ENCODE measurements around the gene BAHCC1.

BAHCC1 gene

DNA sequence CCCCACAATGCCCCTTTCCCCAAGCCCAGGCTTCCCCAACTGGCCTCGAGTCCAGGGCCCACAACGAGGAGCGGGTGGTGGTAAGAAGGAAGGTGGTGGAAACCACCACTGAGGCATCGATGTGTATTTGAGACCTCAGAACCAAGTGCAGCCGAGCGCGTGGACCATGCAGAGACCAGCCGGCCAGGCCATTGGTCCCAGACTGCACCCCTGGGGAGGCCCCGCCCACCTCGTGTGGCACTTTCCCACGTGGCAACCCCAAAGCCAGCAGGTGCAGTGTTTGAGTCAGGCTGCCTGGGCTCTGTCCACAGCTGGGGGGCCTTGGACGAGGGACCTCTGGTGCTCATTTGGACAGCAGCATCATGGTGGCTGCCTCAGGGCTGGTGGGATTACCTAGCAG lies 28.1 kb upstream of the BAHCC1 start:
- DNase-seq (ENCODE audit: low read depth, low spot score) = no peak

DNA sequence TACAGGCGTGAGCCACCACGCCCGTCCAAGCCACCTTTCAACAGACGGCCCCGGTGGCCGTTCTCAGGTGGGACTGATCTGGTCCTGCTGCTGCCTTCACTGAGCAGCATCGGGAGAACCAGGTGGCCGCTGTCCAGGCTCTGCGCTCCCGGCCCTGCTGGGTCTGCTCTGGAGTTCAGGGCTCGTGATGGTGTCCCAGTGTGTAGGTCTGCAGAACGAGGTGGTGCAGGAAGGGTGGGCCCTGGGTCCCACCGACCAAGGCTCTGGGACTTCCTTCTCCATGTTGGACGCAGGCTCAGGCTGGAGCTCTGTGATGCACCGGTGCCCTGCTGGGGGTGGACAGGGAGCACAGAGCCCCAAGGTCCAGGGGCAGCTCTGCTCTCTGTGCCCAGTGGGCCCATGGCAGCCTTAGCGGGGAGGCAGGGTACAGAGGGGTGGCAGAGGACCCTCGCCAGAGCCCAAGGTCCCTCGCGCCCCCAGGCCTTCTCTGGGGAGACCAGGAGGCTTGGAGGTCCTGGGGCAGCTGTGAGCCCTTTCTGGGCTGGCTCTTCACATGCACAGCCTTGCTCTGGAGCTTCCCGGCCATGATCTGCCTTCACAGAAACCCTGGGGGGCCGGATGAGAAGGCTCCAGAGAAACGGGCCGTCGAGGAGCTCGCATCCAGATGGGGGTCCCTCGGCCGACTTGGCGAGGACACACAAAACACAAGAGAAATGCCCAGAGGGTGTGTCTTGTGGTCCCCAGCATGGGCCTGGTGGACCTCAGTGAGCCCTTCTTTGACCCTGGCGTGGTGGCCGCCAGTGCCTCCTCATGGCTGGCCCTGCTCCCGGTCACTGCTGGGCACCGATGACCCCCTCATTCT lies 26.9 kb upstream of the BAHCC1 start:
- DNase-seq (ENCODE audit: low read depth, low spot score) = no peak

DNA sequence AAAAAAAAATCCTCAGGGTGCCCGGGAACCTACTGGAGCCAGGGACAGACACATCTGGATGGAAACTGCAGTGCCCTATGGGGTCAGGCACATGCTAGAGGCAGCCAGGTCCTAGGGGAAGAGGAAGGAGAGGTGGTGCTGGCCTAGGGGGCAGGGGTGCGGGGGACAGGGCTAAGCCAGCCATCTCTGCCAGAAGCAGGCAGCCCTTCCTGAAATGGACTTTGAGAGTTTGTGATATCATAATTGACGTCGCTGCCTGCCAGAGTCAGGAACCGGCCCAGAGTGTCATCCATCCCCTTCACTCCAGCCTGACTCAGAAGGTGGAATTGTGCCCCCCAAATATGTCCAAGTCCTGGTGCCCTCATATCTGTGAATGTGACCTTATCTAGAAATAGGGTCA lies 25.0 kb upstream of the BAHCC1 start:
- DNase-seq (ENCODE audit: low read depth, low spot score) = no peak

DNA sequence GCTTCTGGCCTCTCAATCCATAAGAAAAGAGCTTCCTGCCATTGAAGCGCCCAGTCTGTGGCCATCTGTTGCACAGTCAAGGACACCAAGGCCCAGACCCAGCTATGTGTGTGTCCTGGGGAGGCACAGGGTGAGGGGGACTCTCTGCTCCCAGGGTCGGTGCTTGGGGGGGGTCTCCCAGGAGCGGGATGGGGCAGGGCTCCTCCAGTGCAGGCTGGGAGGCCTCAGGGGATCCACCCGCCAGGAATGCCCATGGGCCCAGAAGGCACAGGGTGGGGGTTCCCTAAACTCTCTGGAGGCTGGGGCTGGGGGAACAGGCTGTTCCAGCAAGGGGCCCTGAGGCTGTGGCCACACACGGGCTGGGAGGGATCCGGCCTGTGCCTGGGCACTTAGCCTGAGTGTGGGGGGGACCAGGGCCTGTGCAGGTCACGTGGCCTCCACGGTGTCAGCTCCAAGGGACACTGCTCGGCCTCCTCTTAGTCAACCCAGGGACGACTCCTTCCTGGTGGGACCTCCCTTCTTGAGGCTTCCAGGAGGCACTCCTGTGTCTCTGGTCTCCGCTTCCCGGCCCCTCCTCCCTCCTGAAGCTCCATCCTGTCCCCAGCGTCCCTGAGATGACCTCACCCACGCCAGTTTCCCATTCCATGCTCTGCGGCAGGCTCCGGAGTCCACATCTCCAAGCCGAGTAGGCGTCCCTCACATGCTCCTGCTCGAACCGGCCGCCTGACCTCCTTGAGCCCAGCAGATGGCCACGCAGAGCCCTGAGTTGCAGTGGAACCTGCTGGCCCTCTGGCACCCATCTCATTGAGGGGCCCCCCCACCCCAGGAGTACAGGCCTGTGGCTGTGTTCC lies 23.1 kb upstream of the BAHCC1 start:
- peak; percentile 67 for DNase-seq (ENCODE audit: low read depth, low spot score)

DNA sequence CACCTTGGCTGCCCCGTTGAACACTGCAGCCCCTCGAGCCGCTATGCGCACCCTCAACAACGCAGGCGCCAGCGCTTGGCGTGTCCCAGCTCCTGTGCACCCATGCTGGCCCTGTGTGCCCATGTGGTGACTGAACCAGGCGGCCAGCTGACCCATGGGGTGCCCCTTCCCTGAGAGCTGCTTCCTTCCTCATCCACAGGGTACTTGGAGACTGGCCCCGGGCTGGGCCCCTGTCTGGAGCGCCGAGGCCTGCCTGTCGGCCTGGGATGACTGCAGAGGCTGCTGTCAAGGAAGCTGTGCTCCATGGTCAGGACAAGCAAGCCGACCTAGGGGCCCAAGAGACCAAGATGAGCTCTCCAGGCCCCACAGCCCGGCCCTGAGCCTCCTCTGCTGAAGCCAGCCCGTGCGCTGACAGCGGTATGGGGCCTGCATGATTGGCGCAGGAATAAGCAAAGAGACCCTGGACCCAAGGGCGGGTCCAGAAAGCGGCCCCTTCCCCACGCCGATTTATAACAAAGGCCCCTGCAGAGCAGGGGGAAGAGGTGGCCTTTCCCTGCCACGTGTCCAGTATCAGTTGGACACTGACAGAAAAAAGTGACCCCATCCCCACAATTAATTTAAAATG lies 21.6 kb upstream of the BAHCC1 start:
- no peak for DNase-seq (ENCODE audit: low read depth, low spot score)

DNA sequence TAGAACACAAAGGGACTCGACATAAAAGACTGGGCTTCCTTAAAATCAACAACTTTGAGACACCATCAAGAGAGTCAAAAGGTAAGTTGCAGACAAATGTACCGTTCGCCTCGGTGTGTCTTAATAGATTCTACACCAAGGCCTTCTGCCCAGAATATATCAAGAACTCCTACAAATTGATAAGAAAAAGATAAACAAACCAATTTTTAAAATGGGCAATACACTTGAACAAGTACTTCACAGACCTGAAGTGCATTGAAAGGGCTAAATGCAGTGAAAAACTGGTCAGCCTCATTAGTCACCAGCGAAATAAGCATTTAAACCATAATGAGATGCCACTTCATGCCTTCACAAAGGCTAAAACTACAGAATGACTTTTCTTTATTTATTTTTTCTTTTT lies 20.4 kb upstream of the BAHCC1 start:
- DNase-seq (ENCODE audit: low read depth, low spot score) = no peak

DNA sequence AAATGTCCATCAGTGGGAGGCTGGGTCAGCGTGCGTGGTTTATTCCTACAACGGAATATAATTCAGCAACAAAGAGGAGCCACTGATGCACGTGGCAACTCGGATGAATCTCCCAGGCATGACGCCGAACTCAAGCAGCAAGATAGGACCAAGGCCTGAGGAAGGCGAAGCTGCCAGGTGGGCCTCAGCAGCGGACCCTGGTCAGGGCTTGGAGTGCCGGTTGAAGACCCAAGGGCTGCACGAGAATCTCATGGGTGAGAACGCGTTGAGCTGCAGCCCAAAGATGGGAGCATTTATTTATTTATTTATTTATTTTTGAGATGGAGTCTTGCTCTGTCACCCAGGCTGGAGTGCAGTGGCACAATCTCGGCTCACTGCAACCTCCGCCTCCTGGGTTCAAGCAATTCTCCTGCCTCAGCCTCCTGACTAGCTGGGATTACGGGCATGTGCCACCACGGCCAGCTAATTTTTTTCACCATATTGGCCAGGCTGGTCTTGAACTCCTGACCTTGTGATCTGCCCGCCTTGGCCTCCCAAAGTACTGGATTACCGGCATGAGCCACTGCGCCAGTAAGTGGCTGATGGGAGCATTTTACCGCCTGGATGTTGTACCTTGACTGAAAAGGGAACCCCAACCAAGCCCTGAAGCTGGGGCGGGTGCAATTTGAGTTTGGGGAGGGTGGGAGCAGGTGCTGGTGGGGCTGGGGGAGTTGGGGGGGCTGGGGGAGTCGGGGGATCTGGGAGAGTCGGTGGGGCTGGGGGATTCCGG lies 18.1 kb upstream of the BAHCC1 start:
- no peak for DNase-seq (ENCODE audit: low read depth, low spot score)

DNA sequence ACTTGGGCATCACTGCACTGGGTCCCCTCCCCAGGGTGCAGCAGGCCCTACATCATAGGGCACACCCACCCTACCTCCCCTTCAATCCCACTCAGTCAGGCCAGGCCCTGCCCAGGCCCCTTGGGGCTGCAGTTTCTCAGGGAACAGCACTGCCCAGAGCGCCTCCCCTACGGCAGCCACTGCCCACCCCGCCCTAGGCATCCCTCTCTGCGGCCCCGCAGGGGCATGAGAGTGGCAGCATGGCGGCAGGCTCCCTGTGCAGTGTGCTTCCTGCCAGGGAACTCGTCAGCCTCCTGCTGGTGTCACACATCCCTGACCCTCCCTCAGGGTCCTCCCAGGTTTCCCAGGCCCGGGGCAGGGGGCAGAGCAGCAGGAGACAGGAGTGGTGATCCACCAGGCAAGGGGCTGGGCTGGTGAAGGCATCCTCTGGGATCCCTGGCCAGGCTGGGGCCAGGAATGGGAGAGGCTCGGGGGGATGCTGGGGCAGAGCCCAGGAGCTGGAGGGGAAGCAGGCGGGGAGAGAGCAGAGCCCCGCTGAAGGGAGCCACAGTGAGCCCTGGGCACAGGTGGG lies 16.2 kb upstream of the BAHCC1 start:
- DNase-seq (ENCODE audit: low read depth, low spot score) = no peak

DNA sequence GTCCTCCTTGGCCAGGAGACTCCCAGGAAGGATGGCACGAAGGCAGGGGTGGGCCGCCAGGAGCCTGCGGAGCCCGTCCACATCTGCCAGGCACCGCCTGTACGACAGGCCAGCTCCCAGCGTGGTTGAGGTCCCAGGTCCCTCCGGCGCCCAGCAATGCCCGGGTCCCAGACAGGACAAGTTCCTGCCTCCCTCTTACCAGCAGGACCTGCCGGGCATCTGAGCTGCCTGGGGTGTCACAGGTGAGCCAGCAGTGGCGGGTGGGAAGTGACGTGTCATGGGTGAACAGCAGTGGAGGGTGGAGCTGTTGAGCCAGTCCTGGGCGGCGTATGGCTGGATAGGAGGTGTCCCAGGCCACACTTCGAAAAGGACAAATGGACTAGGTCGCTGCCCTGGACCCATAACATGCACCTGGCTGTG lies 15.7 kb upstream of the BAHCC1 start:
- DNase-seq (ENCODE audit: low read depth, low spot score) = no peak

DNA sequence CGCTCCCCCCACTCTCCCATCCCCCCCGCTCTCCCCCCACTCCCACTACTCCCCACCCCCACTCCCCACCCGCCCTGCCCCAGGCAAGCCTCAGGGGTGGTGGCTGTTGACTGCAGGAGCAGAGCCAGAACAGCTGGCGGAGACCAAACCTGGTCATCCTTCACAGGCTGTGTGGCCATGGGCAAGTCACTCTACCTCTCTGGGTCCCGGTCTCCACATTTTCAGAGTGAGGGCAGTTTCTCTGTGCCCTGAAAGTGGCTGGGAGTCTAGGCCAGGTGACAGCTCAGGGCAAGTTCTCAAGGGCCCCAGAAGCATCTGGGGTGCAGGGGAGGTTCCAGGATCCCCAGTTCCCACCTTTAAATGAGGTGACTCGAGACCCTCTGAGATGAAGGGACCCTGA lies 15.1 kb upstream of the BAHCC1 start:
- DNase-seq (ENCODE audit: low read depth, low spot score) = no peak

DNA sequence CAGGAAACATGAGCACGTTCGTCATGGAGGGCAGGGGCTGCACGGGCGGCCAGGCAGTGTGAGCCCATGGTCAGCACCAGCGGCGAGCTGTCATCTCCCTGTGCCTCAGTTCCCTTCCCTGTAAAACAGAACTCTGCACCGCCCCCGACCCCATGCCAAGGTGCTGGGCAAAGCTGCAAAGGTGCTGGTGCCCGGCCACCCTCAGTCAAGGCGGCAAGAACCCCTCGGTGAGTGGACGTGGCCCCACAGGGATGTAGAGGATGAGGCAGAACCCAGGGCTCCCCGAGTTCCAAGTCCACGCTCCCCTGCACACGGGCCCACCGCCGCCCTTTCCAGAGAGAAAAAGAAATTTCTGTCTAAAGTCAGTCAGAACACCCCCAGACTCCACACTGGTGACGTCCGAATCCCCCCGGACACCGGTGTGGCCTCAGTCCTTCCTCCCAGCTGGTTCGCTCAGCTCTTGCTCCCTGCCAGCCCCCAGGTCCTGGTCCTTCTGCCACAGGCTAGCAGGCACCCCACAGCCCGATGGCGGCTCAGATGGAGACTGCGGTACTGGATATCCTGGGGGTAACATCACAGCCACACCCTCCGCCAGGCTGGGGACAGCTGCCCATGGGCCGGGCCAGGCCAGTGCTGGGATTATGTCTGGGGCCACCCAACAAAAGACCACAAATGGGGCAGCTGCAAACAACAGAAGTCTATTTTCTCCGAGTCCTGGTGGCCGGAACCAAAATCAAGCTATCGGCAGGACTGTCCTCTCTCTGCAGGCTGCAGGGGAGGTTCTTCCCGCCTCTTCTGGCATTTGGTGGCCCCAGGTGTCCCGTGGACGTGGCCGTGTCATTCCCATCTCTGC lies 14.4 kb upstream of the BAHCC1 start:
- no peak for DNase-seq (ENCODE audit: low read depth, low spot score)

DNA sequence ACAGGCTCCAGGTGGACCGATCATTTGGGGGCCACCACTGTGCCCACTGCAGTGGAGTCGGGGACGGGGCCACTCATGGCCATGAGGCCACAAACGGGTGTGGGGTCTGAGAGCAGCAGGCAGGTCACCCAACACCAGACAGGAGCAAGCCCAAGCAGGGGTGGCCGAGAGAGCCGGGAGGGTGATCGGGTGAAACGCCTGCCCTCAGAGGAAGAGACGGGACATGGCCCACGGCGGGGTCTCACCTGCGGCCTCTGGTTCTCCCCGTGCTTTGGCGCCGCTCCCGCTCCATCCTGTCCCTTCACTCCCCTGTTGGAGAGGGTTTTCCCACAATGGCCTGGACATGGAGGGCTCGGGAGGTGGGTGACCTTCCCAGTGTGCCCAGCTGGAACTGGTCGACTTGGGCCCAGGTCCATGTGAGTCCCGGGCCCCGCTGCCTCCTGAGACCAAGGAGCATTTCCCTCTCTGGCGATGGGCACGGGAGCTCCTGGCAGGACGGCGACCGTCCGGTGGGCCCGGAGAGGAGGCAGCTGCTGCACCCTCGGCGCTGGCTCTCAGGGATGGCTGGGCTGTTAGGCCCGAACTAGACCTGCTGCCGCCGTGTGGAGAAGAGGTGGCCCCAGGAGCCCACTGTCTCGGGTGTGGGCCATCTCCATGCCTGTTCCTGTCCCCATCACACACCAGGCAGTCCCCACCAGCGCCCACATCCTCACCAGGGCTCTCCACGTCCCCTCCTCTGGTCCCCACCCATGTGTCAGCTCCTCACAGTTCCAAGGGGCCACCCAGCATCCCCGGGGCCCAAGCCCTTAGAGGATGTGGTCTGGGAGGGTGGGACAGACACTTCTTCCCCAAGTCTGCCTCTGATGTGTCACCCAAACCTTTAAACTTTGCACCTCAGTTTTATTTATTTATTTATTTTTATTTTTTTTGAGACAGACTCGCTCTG lies 13.4 kb upstream of the BAHCC1 start:
- no peak for DNase-seq (ENCODE audit: low read depth, low spot score)

DNA sequence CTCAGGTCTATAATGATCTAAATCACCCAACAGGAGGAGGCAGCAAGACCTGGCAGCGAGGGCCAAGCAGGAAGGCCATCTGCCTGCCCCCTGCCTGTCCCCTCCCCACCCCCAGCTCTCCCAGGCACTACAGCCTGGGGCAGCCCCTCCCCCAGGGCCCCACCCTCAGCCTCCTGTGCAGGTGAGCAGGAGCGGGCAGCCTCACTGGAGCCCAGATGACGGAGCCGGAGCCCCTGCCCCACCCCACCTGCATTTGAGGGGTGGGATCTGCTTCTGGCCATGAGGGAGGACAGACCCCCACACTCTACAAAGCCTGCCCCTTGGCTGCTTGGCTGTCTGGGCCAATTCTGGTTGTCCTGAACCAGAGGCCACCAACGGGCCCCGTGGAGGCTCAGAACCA lies 12.4 kb upstream of the BAHCC1 start:
- DNase-seq (ENCODE audit: low read depth, low spot score) = no peak

DNA sequence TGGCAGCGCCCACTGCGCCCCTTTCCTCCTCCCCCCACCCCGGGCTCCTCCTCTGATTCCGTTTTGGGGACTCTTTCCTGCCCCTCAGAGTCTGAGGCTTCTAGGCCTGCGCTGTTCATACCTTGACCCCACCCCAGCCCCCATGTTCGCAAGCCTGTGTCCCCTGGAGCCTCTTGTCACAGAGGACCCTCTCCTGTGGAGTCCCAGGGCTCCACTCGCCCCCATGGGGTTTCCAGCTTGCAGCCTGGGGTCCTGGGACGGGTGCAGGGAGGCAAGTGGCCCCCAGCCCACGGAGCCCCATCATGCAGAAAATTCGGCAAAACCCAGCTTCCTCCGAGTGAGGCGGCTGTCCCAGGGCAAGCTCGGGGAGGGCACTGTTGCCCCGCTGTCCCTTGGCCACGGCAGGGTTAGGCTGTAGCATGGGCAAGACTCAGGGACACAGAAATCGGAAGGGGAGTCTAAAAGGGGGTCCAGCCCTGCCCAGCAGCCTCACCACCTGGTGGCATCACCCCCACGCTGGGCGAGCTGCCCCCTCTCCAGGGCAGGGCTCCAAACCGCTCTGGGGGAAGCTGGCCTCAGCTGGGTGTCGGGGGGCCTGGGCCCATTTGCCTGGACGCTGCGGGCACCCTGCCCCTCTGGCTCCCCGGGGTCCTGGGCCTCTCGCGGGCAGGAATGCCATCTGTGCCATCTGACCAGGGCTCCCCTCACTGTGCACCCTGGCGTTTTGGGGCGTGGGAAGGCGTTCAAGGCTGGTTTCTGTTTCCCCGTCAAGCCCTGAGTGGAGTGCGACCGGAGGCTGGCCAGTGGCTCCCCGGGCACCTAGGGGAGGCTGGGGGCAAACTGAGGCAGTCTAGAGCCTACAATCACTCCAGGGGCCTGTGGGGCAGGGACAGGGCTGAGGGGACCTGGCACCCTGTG lies 11.5 kb upstream of the BAHCC1 start:
- no peak for DNase-seq (ENCODE audit: low read depth, low spot score)

DNA sequence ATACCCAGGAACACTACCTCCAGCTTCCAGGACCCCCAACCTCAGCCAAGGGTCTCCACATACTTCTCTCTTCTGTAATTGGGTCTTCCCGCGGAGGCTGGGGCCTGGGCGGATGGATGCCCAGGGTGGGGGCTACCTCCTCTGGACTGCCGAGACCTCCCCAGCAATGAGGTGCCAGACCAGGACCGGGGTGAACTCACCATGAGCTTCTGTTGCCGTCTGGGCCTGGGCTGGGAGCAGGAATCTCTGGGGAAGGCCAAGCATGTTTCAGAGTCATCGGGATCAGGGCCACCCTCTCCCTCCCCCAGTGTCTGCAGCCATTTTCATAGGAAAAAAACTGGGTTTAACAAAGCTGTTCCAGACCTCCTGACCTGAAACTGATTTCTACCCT lies 10.3 kb upstream of the BAHCC1 start:
- peak; percentile 7 for DNase-seq (ENCODE audit: low read depth, low spot score)

DNA sequence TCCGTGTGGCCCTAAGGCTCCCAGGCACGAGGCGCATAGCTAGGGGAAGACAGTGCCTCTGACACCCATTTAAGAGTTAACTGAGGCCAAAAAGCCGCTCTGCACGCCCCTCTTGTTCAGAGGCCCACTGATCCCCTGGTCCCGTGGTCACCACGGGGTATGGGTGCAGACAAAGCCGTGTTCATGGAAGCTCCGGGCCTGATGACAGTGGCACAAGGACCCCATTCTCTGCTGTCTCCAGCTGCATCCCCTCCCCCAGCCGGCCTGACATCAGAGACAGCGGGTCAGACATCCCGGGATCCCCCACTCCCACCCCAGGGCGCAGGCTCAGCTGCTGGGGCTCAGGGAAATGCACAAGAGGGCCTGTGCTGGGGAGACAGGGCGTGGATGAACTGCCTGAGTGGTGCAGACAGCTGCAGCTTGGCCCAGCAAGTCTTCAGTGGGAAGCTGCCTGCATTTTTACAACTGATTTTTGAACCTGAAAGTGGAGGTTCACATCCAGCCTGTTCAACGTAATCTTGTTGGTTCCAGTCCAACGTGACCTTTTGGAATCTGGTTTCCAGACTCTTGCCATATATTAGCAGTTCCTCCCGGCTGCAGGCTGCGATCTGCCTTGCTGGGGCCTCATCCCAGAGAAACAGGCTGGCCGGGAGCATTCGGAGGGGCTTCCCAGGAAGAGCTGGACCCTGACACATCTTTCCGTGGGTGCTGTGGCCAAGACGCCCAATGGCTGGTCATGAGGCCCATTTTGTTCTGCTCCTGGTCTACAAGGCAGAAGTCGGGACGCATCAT lies 9.7 kb upstream of the BAHCC1 start:
- DNase-seq (ENCODE audit: low read depth, low spot score) = no peak

DNA sequence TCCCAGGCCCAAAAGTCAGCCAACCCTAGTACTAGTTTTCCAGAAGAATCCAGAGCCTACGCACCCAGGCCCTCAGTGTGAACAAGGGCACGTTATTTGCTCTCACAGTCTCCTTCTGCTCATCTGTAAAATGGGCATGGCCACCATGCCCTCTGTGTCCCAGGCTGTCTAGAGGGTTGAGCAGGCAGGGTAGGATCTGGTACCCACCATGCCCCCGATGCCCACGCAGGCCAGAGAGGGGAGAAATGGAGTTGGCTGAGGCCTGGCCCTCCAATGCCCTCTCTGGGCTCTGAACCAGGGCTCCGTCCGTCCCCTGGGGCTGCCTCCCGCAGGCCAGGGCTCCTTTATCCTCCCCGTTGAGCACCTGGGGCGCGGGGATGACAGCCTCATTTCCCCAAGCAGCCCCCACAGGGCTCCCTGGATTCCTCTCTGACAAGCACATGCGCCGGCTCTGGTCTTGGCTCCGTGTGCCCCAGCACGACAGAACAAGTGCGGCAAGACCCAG lies 9.1 kb upstream of the BAHCC1 start:
- DNase-seq (ENCODE audit: low read depth, low spot score) = peak; percentile 37

All from ELF-1 (cell line).